NCI-H1105 treated with DMSO at 0.1 percent for 48 hours (cell line): ENCODE measurements around the gene FGD4.
"Not testable (repeated sequence)": the region's sequence is repeated elsewhere in the genome, so short reads cannot be mapped to it uniquely, and the experiment has no call there.

ENCODE experiments used
- DNase-seq: peaks from one replicate; lab custom pipeline; 2025; lab: John Stamatoyannopoulos, UW

FGD4 gene

DNA sequence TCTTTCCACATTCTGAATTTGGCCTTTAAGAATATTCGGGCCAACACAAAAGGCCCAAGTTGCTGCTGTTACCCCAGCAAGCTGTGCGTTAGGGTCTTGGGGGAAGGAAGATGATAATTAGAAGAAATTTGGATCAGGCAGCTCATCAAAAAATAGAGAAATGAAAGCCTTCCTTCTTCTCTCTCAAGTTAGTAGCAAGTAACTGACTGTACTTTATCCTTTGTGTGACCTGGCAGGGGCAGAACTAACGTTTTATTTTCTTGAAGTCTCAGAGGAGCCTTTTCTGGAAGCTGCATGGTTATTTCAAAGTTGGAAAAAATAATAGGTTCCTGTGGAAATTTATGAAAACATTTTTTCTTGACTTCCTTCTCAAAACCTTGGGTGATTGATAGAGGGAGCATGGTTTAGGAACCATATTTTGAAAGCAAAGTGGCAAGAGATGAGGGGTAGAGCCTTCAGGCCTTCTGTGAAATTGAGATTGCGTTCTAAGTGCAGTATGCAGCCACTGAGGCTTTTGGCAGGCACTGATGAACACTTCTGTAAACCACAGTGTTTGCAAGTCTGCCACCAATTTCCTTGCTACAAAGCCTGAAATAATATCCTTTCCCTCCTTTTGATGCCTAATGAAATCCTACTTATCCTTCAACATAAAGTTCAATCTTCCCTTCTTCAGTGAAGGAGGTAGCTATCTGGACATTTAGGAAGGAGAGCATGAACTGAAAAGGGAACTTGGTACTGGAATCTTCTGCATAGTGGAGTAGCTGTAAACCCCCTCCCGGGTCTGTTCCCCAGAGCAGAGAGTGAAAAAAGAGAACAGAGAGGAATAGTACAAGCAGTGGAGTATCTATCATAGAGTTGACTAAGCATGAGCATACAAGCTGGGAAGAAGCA is 123.2 kb downstream of the FGD4 start:
- DNase-seq = no peak

DNA sequence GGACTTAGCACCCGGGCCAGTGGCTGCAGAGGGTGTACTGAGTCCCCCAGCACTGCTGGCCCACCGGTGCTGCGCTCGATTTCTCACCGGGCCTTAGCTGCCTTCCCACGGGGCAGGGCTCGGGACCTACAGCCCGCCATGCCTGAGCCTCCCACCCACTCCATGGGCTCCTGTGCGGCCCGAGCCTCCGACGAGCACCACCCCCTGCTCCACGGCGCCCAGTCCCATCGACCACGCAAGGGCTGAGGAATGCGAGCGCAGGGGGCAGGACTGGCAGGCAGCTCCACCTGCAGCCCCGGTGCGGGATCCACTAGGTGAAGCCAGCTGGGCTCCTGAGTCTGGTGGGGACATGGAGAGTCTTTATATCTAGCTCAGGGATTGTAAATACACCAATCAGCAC is 126.4 kb downstream of the FGD4 start:
- DNase-seq = not testable (repeated sequence)

DNA sequence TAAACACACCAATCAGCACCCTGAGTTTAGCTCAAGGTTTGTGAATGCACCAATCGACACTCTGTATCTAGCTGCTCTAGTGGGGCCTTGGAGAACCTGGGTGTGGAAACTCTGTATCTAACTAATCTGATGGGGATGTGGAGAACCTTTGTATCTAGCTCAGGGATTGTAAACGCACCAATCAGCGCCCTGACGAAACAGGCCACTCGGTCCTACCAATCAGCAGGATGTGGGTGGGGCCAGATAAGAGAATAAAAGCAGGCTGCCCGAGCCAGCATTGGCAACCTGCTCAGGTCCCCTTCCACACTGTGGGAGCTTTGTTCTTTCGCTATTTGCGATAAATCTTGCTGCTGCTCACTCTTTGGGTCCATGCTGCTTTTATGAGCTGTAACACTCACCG is 127.0 kb downstream of the FGD4 start:
- not testable (repeated sequence) for DNase-seq

DNA sequence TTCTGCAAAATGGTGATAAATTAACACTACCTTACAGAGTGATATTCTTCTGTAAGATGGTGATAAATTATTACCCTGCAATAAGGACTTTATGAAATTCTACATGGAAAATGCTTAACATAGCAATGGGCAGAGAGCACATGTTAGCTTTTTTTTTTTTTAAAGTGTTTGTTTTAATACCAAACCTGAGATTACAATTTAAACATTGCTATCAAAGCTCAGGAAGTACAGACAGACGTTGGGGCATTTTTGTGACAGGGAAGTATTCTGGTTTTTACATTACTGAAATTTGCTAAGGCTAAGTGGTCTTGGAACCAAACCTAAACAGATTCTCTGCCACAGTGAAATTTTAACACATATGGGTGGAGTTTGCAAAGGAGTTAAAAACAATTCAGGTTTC is 133.1 kb downstream of the FGD4 start:
- DNase-seq = no peak

DNA sequence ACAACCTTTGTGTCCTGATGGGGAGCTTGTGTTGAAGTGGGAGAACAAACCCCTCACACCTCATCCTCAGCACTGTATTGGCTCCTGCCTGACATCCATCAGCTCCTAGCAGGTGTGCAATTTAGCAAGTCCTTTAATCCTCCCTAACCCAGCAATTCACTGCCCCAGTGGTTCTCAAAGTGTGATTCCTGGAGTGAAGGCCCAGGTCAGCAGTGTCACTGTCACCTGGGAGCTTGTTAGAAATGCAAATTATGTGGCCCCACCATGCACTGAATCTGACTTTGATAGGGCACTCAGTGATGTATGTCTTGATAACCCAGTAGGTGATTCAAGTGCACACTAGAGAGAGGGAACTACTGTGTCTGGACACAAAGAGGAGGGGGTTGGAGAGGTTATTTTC is 133.6 kb downstream of the FGD4 start:
- no peak for DNase-seq

DNA sequence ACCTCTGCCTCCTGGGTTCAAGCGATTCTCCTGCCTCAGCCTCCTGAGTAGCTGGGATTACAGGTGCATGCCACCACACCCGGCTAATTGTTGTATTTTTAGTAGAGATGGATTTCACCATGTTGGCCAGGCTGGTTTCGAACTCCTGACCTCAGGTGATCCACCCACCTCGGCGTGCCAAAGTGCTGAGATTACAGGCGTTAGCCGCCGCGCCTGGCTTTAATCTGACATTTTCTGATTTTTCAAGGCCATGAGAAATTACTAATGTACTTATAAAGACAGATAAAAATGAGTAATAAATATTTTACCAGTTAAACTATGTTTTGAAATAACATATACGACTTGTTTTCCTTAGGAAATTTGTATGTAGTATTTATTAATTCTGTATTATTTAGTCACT is 134.1 kb downstream of the FGD4 start:
- not testable (repeated sequence) for DNase-seq

DNA sequence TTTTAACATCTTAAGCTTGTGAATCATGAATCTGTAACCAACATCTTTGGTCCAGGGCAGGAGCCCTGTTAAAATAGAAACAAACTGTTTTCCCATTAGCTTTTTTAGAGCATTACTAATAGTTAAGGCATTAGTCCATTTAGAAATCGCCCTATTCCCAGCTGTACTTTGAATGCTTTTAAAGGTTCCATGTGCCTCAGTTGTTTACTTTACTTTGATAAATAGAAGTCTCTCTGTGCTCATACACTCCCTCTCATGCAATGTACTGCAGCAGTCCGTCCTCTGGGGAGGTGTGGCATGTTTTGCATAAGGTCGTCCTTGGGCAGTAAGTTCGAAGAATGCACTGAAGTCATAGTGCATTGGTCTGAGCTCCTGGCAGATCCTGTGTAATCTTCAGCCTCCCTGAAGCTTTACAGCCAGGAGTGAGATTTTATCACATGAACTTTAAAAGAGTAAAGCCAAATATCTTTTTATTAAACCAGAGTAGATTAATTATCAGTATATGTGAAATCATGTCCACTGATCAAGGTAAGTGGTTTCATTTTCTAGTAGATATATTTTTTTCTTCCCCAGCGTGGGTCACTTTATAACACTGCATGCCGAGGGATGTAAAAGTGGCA is 134.7 kb downstream of the FGD4 start:
- no peak for DNase-seq

DNA sequence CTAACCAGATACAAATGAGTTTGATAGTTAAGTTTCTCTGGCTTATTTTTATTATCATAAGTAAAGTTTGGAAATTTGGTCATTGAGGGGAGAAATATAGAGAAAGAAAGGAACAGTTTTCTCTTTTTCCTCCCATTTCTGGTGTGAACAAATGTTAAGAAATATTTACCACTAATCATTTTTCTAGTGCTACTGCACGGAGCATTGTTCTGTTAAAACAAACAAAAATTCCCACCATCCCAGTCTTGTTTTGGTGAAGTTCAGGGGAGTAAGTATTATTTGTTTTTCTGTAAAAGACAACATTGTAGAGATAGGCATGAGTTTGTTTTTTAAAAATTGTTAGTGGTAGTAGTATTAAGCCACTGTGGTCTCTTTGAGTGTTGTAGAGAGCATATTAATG is 135.3 kb downstream of the FGD4 start:
- no peak for DNase-seq

DNA sequence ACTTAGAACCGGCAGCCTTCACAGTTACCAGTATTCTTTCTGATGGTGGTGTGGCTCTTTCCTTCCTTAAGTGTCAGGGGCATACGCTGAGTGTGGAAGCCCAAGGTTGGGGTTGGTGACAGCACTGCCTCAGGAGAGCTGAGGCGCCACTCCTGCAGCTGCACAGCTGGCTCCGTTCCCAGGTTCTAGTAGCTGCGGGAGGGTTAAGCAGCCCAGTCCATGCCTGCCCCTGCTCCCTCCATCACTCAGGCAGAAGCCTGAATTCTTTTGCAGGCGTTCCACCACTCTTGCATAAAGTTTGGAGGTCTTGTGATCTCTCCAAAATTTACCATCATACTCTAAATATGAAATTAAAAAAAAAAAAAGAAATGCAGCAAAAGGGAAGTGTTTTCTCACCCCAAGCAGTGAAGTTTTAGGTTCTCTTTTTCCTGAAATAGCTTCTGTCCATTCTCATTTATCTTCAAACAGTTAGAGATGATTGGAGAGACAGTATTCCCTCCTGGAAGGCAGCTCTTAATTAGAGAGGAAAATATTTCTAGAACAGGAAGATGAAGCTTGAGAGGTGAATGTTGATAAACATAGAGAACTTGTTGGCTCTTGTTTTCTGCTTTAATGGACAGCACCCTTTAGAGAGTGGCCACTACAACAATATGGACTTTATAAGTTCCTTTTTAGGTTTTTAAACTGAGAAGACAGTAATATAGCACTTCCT is 136.1 kb downstream of the FGD4 start:
- DNase-seq = peak; percentile 94

DNA sequence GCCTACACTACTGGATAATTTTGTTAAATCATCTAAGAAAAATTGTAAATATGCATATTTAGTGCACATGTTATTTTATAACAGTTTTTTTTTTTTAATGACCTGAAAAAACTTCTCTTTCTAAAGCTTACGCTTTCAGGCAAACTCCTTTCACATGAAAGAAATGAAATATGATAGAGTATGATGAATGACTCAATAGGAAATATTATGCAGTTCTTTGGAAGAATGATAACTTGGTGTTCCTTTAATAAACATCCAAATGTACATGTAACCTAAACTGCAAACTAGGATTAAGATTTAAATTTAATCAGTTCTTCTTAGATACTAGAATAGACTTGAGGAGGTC is 136.6 kb downstream of the FGD4 start:
- DNase-seq = no peak

DNA sequence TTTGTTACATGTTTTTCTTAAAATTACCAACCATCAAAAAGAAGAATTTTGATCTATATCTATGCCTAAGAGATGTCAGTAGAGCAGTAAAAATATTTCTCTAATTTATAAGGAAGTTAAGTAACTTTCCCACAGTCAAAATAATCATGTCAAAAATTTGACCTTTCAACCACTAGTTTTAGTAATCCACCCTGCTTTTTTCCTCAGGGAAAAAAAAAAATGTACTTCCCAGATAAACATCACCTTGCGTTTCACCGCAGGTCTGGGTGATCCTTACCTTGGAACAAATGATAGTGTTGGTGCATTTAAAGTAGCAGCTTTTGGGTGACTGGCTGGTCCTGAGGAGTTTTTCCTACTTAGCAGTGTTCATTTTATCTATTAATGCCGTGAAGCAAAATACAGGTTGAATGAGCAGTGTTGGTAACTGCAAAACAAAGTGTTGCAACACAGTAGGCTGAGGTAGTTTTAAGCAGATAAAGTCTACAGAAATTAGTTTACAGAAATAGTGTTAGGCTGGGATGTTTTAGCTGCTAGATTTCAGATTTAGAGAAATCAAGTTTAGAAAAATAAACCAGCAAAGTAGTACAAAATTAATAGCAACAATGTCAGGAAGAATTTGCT is 142.5 kb downstream of the FGD4 start:
- DNase-seq = no peak

DNA sequence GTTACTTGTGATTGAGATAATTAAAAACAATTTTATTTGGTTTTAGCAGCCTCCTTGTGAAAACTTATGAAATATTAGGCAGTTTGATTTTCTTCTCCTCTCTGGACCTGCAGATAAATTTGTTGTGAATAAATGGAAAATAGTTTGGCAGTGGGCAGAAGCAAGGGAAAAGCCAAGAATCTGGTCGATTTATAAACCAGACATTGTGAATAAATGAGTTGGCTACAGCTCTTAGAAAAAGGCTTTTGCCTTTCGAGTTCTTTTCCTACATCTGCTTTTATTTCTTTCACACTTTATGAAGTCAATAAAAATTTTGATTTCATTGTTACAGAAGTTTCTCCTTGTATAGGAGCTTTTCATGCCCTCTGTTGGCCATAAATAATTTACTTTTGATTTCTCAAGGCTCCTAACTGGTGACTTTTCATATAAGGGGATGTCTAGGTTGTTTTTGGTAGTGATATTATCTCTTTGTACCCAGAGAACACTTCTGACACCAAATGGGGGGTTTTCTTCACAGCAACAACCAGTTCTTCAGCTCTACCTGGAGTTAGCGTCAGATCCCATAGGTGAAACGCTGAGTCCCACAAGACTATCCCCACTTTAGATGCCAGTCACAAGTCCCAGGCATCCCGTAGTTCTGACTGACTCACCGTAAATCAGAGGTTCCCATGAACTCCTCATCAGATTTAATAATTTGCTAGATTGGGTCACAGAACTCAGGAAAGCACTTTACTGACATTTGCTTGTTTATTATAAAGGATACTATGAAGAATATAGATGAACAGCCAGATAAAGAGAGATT is 143.3 kb downstream of the FGD4 start:
- no peak for DNase-seq

DNA sequence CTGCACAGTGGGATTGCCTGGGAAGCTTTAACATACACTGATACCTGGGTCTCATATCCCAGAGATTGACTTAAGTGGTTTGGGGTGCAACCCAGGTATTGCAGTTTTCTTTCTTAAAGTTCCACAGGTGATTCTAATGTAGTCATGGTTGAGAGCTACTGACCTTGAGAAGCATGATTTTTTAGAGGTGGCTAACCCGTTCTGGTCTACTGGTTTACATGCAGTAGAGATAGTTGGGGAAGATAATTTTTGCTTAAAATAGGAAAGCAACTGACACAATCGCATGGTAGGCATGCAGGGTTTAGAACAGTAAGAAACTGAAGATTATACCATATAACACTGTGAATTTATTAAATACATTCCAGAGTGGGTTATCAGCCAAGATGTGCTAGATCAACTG is 145.5 kb downstream of the FGD4 start:
- no peak for DNase-seq

DNA sequence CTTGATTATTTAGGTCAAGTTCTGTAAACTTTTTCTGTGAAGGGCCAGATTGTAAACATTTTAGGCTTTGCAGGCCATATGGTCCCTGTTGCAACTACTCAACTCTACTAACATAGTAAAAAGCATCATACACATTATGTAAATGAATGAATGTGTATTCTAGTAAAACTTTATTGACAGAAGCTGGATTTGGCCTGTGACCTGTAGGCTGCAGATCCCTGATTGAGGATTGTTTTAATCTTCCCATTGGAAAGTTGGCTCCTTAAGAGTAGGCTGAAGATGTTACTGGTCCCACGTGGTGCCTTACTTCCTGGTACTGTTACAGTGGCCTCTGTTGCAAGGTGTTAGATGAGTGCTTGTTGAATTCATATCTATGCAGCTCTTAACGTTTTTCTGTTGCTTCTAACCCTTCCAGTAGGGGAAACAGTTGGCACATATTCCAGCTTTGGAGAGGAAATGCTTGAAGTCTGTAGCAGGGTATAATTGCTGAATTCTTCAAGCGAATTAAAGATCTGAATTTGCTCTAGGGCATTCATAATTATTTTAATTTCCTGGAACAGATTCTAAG is 146.1 kb downstream of the FGD4 start:
- DNase-seq = no peak

DNA sequence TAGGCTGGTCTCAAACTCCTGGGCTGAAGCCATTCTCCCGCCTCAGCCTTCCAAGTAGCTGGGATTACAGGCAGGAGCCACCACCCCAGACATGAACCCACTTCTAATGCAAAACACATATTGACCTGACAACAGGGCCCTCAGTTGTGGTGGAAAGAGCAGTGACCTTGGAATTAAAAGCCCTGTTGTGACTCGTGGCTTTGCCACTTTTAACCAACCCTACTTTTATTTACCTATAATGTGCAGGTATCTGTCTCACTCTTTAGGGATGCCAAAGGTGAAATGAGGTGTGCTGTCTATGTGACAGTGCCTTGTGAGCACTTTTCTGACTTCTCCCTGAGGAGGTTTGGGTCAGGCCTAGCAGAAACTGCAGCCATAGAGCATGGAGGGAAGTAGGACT is 146.9 kb downstream of the FGD4 start:
- no peak for DNase-seq

DNA sequence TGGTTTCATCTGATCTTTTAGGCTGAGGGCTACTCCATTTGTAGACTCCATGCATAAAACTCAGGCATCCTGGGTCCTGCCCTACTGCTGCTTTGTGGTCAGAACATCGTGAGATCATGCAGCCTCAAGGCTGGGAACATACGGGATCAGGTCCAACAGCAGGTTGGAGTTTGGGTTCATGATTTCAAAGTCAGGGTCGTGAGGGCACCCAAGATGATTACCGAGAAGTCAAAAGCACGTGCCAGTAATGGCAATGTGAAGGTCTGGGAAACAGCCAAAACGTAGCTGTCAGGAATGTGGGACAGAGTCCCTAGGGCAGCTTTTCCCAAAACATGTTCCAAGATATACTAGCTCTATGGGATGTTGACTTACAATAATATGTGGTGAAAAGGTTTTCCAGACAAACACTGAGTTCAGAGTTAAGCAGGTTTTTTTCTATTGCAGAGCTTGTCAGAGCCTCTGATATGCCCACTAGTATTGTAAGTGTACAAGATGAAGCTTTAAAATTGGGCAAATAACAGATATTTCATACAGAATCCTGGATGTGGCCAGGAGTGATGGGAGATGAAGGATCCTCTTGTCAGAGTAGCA is 149.4 kb downstream of the FGD4 start:
- no peak for DNase-seq

DNA sequence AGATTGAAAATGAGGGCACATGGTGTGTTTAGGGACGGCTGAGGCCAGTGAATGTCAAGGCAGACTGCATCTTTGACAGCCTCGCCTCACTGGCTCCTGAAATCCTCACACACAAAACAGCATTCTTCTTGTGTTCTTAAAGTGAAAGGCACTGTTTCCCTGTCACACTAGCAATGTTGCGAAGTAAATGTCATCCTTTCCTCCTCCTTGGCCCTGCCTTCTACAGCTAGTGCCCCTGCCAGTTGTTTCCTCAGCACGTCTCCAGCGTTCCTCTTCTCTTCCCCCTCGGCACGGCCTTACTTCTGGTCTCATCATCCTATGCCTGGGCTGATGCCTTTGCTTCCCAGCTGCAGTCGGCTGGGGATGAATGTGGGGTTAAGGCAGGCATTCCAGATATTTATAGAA is 150.3 kb downstream of the FGD4 start:
- DNase-seq = no peak

DNA sequence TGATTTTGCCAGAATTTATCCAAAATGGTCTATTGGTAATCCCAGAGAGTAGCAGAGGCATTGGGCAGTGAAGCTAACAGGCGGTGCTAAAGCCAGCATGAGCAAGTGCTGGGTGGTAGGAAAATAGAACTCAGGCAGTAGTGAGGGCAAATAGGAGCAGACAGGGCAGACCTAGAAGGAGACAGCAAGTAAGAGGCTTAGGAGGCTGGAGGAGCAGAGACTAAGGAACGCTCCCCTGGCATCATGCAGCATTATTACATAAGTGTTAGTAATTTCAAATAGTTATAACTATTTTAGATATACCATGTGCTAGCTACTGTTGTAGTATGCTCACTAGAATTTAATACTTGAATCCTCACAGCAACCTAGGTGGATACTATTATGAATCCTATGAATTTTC is 151.7 kb downstream of the FGD4 start:
- DNase-seq = no peak

DNA sequence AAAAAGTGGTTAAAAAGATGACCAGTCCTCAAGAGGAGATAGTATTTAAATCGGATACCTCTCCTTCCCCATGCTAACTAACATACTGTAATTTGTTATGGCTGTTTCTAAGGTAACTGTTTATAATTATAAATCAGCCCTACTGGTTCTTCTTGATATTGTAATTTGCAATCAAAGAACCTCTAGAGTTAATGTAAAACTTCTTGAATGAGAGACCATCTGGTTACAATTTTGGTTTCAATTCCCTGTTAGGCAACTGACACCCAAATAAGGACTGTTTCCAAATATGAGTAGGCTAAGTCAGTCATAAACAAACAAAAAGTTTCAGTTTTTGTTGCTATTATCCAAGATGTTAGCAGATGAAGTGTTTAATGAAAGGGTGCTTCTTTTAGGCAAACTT is 159.5 kb downstream of the FGD4 start:
- no peak for DNase-seq

DNA sequence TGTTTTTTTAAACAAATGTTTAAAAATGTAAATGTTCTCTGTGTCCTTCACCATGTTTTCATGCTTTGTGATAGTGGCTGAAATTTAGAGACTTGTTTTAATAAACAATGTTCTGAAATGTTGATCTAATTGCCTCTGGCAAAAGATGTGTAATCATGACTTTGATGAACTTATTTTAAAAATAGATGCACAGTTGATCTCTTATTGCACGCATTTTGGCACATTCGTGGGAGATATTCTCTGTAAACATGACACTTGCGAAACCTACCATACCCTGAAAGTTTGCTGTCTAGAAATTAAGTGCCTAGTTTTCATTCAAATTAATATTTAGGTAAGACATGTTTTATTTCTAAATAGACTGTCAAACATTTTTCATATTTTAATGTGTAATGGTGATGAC is 160.1 kb downstream of the FGD4 start:
- DNase-seq = no peak

DNA sequence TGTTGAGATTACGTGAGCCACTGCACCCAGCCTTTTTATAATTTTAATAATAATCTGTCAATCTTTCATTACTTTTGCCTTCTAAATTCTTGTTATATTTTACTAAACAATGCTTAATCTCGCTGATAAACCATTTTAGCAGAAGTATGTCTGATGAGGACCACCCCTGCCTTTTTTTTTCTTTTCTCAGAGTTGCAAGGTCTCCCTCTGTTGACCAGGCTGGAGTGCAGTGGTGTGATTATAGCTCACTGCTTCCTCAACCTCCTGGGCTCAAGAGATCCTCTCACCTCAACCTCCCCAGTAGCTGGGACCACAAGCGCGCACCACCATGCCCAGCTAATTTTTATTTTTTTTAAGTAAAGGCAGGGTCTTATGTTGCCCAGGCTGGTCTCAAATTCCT is 161.2 kb downstream of the FGD4 start:
- DNase-seq = no peak
